ENCODE measurements around the gene CDC20.
A peak's percentile ranks its signal among the peaks of the same experiment; 100 is the strongest.

CDC20 gene

DNA sequence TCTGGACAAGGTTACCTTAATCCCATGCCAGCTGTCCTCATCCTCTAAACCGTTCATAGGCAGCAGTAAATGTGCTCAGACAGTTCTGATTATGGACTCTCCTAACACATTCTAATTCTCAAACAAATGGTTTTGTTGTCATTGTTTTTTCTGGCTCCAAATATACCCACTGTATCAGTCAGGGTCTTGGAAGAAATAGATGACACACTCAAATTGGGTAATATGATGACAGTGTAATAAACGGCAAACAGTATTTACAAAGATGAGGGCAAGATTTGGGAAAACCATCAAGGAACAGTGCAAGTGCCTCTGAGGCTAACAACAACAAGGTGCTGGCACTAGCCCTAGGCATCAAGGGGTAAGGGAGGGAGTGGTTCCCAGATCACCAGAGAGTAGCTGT is 4.3 kb upstream of the CDC20 start:
- H4K20me1 ChIP-seq (ENCODE audit: insufficient read depth, low read length, poor library complexity, severe bottlenecking), result no peaks in the 10 kb centered on the region
- H3F3A ChIP-seq (ENCODE audit: low read depth), result peaks cover 3% of the 10 kb centered on the region; the same call in 1 of the 2 replicates
- no peaks in the 10 kb centered on the region for H3K9me2 ChIP-seq (replicated peaks; ENCODE audit: low read depth, low read length)
- peaks cover 4% of the 10 kb centered on the region for H3K4me1 ChIP-seq (ENCODE audit: insufficient read depth, low read length, poor library complexity, severe bottlenecking)
- H2AFZ ChIP-seq (ENCODE audit: low read length), result no peak overlapping the region
- H3K4me2 ChIP-seq (ENCODE audit: low read depth, low read length, poor library complexity, severe bottlenecking), result no peak overlapping the region
- no peaks in the 10 kb centered on the region for H3K9me3 ChIP-seq (ENCODE audit: insufficient read depth, low read depth, low read length)
- H3K4me3 ChIP-seq (ENCODE audit: low read length, poor library complexity, severe bottlenecking), result no peak overlapping the region
- TF ChIP-seq EZH2phosphoT487 (IDR thresholded peaks at IDR 0.05; ENCODE audit: borderline replicate concordance), result no peak
- TF ChIP-seq, protein P1, sequence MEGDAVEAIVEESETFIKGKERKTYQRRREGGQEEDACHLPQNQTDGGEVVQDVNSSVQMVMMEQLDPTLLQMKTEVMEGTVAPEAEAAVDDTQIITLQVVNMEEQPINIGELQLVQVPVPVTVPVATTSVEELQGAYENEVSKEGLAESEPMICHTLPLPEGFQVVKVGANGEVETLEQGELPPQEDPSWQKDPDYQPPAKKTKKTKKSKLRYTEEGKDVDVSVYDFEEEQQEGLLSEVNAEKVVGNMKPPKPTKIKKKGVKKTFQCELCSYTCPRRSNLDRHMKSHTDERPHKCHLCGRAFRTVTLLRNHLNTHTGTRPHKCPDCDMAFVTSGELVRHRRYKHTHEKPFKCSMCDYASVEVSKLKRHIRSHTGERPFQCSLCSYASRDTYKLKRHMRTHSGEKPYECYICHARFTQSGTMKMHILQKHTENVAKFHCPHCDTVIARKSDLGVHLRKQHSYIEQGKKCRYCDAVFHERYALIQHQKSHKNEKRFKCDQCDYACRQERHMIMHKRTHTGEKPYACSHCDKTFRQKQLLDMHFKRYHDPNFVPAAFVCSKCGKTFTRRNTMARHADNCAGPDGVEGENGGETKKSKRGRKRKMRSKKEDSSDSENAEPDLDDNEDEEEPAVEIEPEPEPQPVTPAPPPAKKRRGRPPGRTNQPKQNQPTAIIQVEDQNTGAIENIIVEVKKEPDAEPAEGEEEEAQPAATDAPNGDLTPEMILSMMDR (conservative IDR thresholded peaks at IDR 0.05; ENCODE audit: low read length), result no peak
- H3K36me3 ChIP-seq (ENCODE audit: insufficient read depth, low read length), result no peaks in the 10 kb centered on the region
- H3K79me2 ChIP-seq (ENCODE audit: insufficient read depth, low read length), result peaks cover 7% of the 10 kb centered on the region
- no peak overlapping the region for H3K9ac ChIP-seq (ENCODE audit: low read depth, low read length, poor library complexity, severe bottlenecking)
- H3K27me3 ChIP-seq (ENCODE audit: insufficient read depth, low read length, poor library complexity, severe bottlenecking), result no peaks in the 10 kb centered on the region

DNA sequence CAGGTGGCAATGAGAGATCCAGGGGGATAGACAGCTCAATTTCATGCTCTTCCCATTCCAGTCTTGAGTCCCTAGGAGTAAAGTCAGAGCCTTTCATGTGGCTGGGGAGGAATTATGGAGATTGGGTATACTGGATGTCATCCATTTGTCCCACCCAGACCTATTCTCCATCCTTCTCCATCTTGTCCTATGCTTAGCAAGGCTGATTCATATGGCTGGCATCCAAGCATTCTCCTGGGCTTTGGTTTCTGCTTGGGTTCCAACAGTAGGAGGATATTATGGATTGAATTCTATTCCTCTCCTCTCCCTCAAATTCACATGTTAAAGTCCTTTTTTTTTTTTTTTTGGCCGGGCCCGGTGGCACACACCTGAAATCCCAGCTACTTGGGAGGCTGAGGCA is 3.8 kb upstream of the CDC20 start:
- TF ChIP-seq EZH2phosphoT487 (IDR thresholded peaks at IDR 0.05; ENCODE audit: borderline replicate concordance), result no peak
- TF ChIP-seq, protein P1 (conservative IDR thresholded peaks at IDR 0.05; ENCODE audit: low read length), result no peak
- peaks cover 3% of the 10 kb centered on the region; the same call in 1 of the 2 replicates for H3F3A ChIP-seq (ENCODE audit: low read depth)
- peaks cover 9% of the 10 kb centered on the region for H3K4me1 ChIP-seq (ENCODE audit: insufficient read depth, low read length, poor library complexity, severe bottlenecking)
- no peak overlapping the region for H3K9ac ChIP-seq (ENCODE audit: low read depth, low read length, poor library complexity, severe bottlenecking)
- no peaks in the 10 kb centered on the region for H3K9me2 ChIP-seq (replicated peaks; ENCODE audit: low read depth, low read length)
- peaks cover 11% of the 10 kb centered on the region for H3K79me2 ChIP-seq (ENCODE audit: insufficient read depth, low read length)
- no peak overlapping the region for H2AFZ ChIP-seq (ENCODE audit: low read length)
- no peak overlapping the region for H3K4me2 ChIP-seq (ENCODE audit: low read depth, low read length, poor library complexity, severe bottlenecking)
- no peaks in the 10 kb centered on the region for H3K27me3 ChIP-seq (ENCODE audit: insufficient read depth, low read length, poor library complexity, severe bottlenecking)
- H4K20me1 ChIP-seq (ENCODE audit: insufficient read depth, low read length, poor library complexity, severe bottlenecking), result peaks cover 2% of the 10 kb centered on the region
- no peak overlapping the region for H3K4me3 ChIP-seq (ENCODE audit: low read length, poor library complexity, severe bottlenecking)
- peaks cover under 1% of the 10 kb centered on the region; the same call in 1 of the 2 replicates for H3K36me3 ChIP-seq (ENCODE audit: insufficient read depth, low read length)
- no peaks in the 10 kb centered on the region for H3K9me3 ChIP-seq (ENCODE audit: insufficient read depth, low read depth, low read length)

DNA sequence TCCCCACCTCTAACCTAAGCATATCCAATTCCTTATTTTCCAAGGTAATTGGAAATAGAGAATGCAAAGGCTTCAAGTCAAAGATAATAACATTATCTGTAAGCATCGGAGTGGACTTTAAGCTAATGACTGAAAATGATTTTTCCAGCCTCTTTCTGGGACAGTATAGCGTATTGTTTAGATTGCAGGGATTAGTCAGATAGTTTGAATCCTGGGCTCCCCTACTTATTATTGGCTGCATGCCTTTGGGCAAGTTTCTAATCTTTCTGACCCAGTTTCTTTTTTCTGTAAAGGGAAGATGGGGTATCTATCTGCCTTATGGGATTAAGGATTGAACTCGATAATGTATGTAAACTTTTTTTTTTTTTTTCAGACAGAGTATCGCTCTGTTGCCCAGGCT is 1.5 kb upstream of the CDC20 start:
- Histone ChIP-seq H3F3A (ENCODE audit: low read depth) (peaks cover 3% of the 10 kb centered on the region; the same call in 1 of the 2 replicates), H3K9ac (ENCODE audit: low read depth, low read length, poor library complexity, severe bottlenecking) (peak overlapping the region; percentile 97), H3K79me2 (ENCODE audit: insufficient read depth, low read length) (peaks cover 34% of the 10 kb centered on the region), H3K9me3 (ENCODE audit: insufficient read depth, low read depth, low read length) (no peaks in the 10 kb centered on the region), H3K36me3 (ENCODE audit: insufficient read depth, low read length) (peaks cover 24% of the 10 kb centered on the region), H3K27me3 (ENCODE audit: insufficient read depth, low read length, poor library complexity, severe bottlenecking) (no peaks in the 10 kb centered on the region), H3K4me1 (ENCODE audit: insufficient read depth, low read length, poor library complexity, severe bottlenecking) (peaks cover 29% of the 10 kb centered on the region), H4K20me1 (ENCODE audit: insufficient read depth, low read length, poor library complexity, severe bottlenecking) (peaks cover 18% of the 10 kb centered on the region), H3K9me2 (replicated peaks; ENCODE audit: low read depth, low read length) (no peaks in the 10 kb centered on the region), H3K4me2 (ENCODE audit: low read depth, low read length, poor library complexity, severe bottlenecking) (peak overlapping the region; percentile 74), H2AFZ (ENCODE audit: low read length) (no peak overlapping the region), H3K4me3 (ENCODE audit: low read length, poor library complexity, severe bottlenecking) (no peak overlapping the region)
- TF ChIP-seq, protein P1 (conservative IDR thresholded peaks at IDR 0.05; ENCODE audit: low read length), result no peak
- TF ChIP-seq EZH2phosphoT487 (IDR thresholded peaks at IDR 0.05; ENCODE audit: borderline replicate concordance), result no peak
